Stimulated activated CD8-positive, alpha-beta memory T cell treated with anti-CD3 and anti-CD28 coated beads, Interleukin-12 subunit alpha, Interleukin-12 subunit beta, amount 100 ng/mL, for 24 hours (primary cell): ENCODE measurements around the gene CDH8.

Experiments
- DNase-seq: peaks from one replicate; pipeline ENCODE4 v3.0.0-alpha.2; 2020; ENCODE audit errors: extremely low read depth

The CDH8 gene

GRCh38 chr16:62029947-62030346 is 6.3 kb downstream of the CDH8 start:
- DNase-seq: no peak

GRCh38 chr16:62022688-62023087 is 13.6 kb downstream of the CDH8 start:
- no peak for DNase-seq

- no peak for DNase-seq
These were observed 15.1 kb downstream of the CDH8 start for GRCh38 chr16:62021161-62021581.

GRCh38 chr16:62020681-62021080 is 15.6 kb downstream of the CDH8 start:
- DNase-seq: no peak

- no peak for DNase-seq
These were observed 16.4 kb downstream of the CDH8 start for GRCh38 chr16:62019851-62020250.

- no peak for DNase-seq
These were observed 17.8 kb downstream of the CDH8 start for GRCh38 chr16:62018301-62019060.

- no peak for DNase-seq
These were observed 21.8 kb downstream of the CDH8 start for GRCh38 chr16:62014319-62014923.

- DNase-seq: no peak
These were observed 26.1 kb downstream of the CDH8 start for GRCh38 chr16:62010186-62010585.

- no peak for DNase-seq
These were observed 37.8 kb downstream of the CDH8 start for GRCh38 chr16:61998460-61998859.

- no peak for DNase-seq
These were observed 43.1 kb downstream of the CDH8 start for GRCh38 chr16:61993108-61993507.

GRCh38 chr16:61987474-61988012 is 48.7 kb downstream of the CDH8 start:
- DNase-seq: no peak

GRCh38 chr16:61969077-61969382 is 67.2 kb downstream of the CDH8 start:
- no peak for DNase-seq

- DNase-seq: no peak
These were observed 67.8 kb downstream of the CDH8 start for GRCh38 chr16:61968242-61969076.

GRCh38 chr16:61957075-61957855 is 79.0 kb downstream of the CDH8 start:
- no peak for DNase-seq

GRCh38 chr16:61952841-61953240 is 83.4 kb downstream of the CDH8 start:
- no peak for DNase-seq

- no peak for DNase-seq
These were observed 87.8 kb downstream of the CDH8 start for GRCh38 chr16:61948414-61948813.

- no peak for DNase-seq
These were observed 90.2 kb downstream of the CDH8 start for GRCh38 chr16:61946019-61946418.

- DNase-seq: no peak
These were observed 90.7 kb downstream of the CDH8 start for GRCh38 chr16:61945511-61945910.

GRCh38 chr16:61944004-61944403 is 92.2 kb downstream of the CDH8 start:
- no peak for DNase-seq

GRCh38 chr16:61940611-61941010 is 95.6 kb downstream of the CDH8 start:
- DNase-seq: no peak

GRCh38 chr16:61937646-61938045 is 98.6 kb downstream of the CDH8 start:
- DNase-seq: no peak

GRCh38 chr16:61936522-61936921 is 99.7 kb downstream of the CDH8 start:
- no peak for DNase-seq
